HG03520 (cell line): ENCODE measurements around the gene TCP11.

ENCODE experiments used
- ATAC-seq: cut with Tn5 transposase; IDR thresholded peaks from one replicate; pipeline ENCODE4 v1.9.1; 2021; ENCODE audit warnings: mild to moderate bottlenecking, moderate library complexity; ENCODE audit not compliant: unreplicated experiment

Gene TCP11

GRCh38 chr6:35068206-35068605 lies 72.9 kb downstream of the TCP11 start:
- ATAC-seq: no peak
